Nephron progenitor cell (in vitro differentiated cells): Measurements from ENCODE around the gene NCAM1.

Source experiments
- DNase-seq: peaks from one replicate; pipeline ENCODE4 v3.0.0; 2021
- H3K27ac Mint-ChIP-seq: 2 replicates; pipeline ENCODE4 v1.8.0; 2021; ENCODE audit warnings: mild to moderate bottlenecking, moderate library complexity, mixed read lengths
- H3K27me3 Mint-ChIP-seq: 2 replicates; pipeline ENCODE4 v1.8.0; 2021; ENCODE audit warnings: mild to moderate bottlenecking, low read depth, mixed read lengths; ENCODE audit not compliant: poor library complexity
- H3K36me3 Mint-ChIP-seq: 2 replicates; pipeline ENCODE4 v1.8.0; 2021; ENCODE audit warnings: low read depth, mixed read lengths
- H3K4me1 Mint-ChIP-seq: 2 replicates; pipeline ENCODE4 v1.8.0; 2021; ENCODE audit warnings: mixed read lengths
- H3K4me3 Mint-ChIP-seq: 2 replicates; pipeline ENCODE4 v1.8.0; 2021; ENCODE audit warnings: mild to moderate bottlenecking, moderate library complexity, mixed read lengths
- H3K9me3 Mint-ChIP-seq: 2 replicates; pipeline ENCODE4 v1.8.0; 2021; ENCODE audit warnings: mild to moderate bottlenecking, moderate library complexity, mixed read lengths
- TF ChIP-seq, protein P1 (sequence below): fragments of 200-600 bp; sonication (generic); IDR thresholded peaks from 2 replicates; pipeline ENCODE4 v1.5.0; 2021; ENCODE audit warnings: antibody characterized with exemption

Gene NCAM1

GRCh38 chr11:113166280-113166679 is 205.1 kb downstream of the NCAM1 start:
- Mint-ChIP-seq H3K9me3 (no peaks in the 10 kb centered on the region), H3K36me3 (peaks cover 18% of the 10 kb centered on the region), H3K4me3 (no peak overlapping the region), H3K27ac (no peak overlapping the region), H3K27me3 (peaks cover 6% of the 10 kb centered on the region), H3K4me1 (peaks cover 89% of the 10 kb centered on the region)
- TF ChIP-seq, protein P1, sequence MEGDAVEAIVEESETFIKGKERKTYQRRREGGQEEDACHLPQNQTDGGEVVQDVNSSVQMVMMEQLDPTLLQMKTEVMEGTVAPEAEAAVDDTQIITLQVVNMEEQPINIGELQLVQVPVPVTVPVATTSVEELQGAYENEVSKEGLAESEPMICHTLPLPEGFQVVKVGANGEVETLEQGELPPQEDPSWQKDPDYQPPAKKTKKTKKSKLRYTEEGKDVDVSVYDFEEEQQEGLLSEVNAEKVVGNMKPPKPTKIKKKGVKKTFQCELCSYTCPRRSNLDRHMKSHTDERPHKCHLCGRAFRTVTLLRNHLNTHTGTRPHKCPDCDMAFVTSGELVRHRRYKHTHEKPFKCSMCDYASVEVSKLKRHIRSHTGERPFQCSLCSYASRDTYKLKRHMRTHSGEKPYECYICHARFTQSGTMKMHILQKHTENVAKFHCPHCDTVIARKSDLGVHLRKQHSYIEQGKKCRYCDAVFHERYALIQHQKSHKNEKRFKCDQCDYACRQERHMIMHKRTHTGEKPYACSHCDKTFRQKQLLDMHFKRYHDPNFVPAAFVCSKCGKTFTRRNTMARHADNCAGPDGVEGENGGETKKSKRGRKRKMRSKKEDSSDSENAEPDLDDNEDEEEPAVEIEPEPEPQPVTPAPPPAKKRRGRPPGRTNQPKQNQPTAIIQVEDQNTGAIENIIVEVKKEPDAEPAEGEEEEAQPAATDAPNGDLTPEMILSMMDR: no peak
- no peak for DNase-seq

GRCh38 chr11:113167599-113167998 is 206.4 kb downstream of the NCAM1 start:
- TF ChIP-seq, protein P1: no peak
- no peak overlapping the region for H3K27ac Mint-ChIP-seq
- H3K4me1 Mint-ChIP-seq: peaks cover 81% of the 10 kb centered on the region
- DNase-seq: no peak
- H3K4me3 Mint-ChIP-seq: no peak overlapping the region
- no peaks in the 10 kb centered on the region for H3K9me3 Mint-ChIP-seq
- peaks cover 18% of the 10 kb centered on the region for H3K36me3 Mint-ChIP-seq
- H3K27me3 Mint-ChIP-seq: peaks cover 2% of the 10 kb centered on the region

GRCh38 chr11:113168354-113169342 is 207.4 kb downstream of the NCAM1 start:
- Mint-ChIP-seq H3K4me3 (no peak overlapping the region), H3K27me3 (peaks cover 2% of the 10 kb centered on the region), H3K9me3 (no peaks in the 10 kb centered on the region), H3K4me1 (peaks cover 71% of the 10 kb centered on the region), H3K27ac (peak overlapping the region; percentile 17), H3K36me3 (peaks cover 14% of the 10 kb centered on the region)
- DNase-seq: no peak
- TF ChIP-seq, protein P1: no peak

DNA sequence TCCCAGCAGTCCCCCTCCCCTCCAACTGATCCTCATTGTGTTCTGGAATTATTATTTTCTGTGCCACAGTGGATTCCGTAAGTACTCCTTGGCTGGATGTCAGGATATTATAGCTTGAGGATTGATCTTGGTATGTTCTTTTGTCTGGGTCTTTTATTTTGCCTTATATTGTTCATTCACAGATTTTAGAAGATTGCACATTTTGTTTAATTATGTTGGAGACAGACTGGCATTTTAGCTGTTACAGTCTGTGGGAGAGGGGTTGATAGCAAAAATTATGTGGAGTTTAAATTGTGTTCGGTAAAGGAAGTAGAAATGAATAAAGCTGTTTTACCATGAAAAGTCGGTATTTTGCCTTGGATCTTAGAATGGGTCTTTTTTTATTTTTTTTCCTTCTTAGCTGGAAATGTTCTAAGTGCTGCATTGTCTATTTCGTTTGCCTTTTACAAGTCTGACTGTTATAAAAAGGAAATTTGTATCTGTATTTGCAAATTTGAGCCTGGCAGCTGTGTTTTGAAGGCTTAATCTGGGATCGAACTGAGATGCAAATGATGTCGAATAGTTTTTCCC is 211.2 kb downstream of the NCAM1 start:
- TF ChIP-seq, protein P1: no peak
- Mint-ChIP-seq H3K4me3 (no peak overlapping the region), H3K36me3 (no peaks in the 10 kb centered on the region), H3K27ac (no peak overlapping the region), H3K4me1 (peaks cover 43% of the 10 kb centered on the region), H3K27me3 (peaks cover 2% of the 10 kb centered on the region), H3K9me3 (no peaks in the 10 kb centered on the region)
- DNase-seq: no peak

GRCh38 chr11:113173126-113173525 is 211.9 kb downstream of the NCAM1 start:
- Mint-ChIP-seq H3K4me3 (no peak overlapping the region), H3K4me1 (peaks cover 44% of the 10 kb centered on the region), H3K9me3 (no peaks in the 10 kb centered on the region), H3K27me3 (peaks cover 2% of the 10 kb centered on the region), H3K36me3 (no peaks in the 10 kb centered on the region), H3K27ac (peak overlapping the region; percentile 63)
- TF ChIP-seq, protein P1: no peak
- no peak for DNase-seq
